ENCODE measurements around the gene PSMF1.
"Not testable (repeated sequence)": the region's sequence is repeated elsewhere in the genome, so short reads cannot be mapped to it uniquely, and the experiment has no call there.

PSMF1 gene

DNA sequence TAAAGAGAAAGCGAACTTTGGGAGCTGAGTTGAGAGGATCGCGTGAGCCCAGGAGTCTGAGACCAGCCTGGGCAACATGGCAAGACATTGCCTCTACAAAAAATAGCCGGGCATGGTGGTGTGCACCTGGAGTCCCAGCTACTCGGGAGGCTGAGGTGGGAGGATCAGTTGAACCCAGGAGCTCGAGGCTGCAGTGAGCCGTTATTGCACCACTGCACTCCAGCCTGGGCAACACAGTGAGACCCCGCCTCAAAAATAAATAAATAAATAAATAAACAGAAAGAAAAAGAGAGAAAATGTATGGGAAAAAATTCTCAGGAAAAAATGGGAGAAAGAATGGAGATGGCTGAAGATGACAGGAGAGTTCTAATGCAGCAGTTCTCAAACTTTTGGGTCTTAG, 87.4 kb downstream of the PSMF1 start:
- in situ Hi-C loops (cut with HindIII; ENCODE audit: low pct_unique_long_range_greater_than_20kb, low sequenced_read_pairs): no loop called here
- no peak for TF ChIP-seq JUND (IDR thresholded peaks at IDR 0.05; ENCODE audit: low read depth)
- DNase-seq (ENCODE audit: low read depth in 1 of 2, low spot score in 1 of 2): no peak

DNA sequence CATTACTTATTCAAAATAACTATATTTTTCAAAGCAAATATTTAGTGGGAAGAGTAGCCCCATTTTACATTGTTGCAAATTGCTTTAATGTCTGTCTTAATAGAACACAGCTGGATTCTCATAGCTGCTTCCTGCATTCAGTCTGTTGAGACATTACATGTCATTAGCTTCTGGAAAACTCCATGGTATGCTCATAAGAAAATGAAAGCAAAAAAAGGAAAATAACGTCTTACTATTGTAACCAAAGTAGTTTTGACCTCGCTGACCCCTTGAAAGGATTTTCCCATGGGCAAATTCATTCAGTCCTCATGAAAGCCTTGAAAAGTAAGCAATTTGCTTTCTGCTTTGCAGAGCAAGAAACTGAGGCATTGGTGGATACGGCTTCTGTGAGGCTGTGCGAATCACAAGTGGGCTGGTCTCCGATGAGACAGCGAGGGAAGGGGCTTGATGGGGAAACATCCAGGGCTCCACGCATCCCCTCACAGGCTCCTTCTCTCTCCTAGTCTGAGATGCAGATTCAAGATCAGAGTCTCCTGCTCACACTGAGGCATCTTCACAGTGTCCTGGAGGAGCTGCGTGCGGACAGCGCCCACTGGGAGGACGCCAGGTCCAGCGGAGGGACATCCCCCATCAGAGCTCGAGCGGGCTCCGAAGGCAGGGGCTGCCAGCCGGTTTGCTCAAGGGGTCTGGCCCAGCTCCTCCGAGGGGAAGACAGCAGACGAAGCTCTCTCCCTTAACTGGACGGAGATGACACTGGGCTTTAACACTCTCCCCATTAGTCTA, 88.2 kb downstream of the PSMF1 start:
- in situ Hi-C loops (cut with HindIII; ENCODE audit: low pct_unique_long_range_greater_than_20kb, low sequenced_read_pairs): no loop called here
- no peak for TF ChIP-seq JUND (IDR thresholded peaks at IDR 0.05; ENCODE audit: low read depth)
- DNase-seq (ENCODE audit: low read depth in 1 of 2, low spot score in 1 of 2): no peak

DNA sequence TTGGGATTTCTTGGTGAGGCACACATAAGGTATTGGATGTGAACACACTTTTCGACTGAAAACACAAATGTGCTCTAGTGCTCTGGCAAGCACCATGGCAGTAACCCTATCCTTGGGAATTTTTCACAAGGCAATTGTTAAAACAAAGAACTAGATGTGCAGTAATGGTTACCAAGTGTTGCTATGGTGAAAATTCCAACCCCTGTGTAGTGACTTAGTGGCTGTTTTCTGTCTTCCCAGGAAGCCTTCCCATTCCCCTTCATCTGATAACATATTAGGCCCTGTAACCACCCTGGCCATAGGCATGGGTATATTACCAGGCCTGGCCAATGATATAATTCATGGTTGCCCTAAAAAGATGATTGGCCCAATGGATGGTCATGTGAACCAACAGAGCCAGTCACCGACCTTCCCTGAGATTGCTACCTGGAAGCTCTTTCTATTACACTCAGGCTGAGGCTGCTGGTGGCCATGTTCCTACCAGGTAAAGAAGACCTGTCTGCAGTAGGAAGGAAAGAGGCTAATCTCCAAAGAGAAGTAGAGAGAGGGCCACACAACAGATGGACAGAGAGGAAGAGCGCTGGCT, 89.0 kb downstream of the PSMF1 start:
- no peak for DNase-seq (ENCODE audit: low read depth in 1 of 2, low spot score in 1 of 2)
- in situ Hi-C loops (cut with HindIII; ENCODE audit: low pct_unique_long_range_greater_than_20kb, low sequenced_read_pairs): no loop called here
- TF ChIP-seq JUND (IDR thresholded peaks at IDR 0.05; ENCODE audit: low read depth): no peak

DNA sequence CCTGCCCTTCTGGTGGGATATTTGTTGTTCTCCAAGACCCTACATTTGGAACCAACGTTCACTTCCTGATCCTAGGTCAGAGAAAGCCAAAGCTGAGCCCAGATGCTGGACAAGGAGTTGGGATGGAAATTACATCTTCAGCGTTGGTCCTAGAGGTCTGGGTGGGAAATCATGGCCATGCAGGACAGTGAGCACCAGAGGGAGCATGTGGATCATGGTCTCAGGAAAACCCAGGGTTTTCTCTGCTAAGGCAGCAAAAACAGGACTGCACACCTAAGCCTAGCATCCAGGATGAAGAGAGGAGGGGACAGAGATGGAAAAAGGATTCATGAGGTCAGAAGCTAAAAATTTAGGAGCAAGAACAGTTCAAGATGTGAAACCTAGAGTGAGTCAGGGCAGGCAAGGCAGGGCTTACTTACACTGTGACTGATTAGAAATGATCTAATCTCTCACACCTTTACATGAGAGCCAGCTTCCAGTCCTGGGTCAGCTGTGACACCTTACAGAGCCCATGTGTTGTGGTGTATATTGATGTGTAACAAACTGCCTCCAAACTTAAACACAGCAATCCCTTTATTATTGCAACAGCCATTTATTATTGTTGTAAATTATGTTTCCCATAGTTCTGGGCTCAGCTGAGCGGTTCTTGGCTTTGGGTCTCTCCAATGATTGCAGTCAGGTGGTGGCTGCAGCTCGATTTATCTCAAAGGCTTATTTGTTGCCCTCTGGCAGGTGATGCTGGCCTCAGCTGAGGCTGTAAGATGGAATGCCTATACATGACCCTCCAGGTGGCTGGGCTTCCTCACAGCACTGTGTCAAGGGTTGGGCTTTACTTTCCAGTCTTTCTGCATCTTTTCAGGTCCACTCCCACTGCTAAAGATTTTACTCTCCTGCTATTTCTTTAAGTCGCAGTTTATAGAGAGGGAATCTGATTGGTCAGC, 91.3 kb downstream of the PSMF1 start:
- no peak for DNase-seq (ENCODE audit: low read depth in 1 of 2, low spot score in 1 of 2)
- no peak for TF ChIP-seq JUND (IDR thresholded peaks at IDR 0.05; ENCODE audit: low read depth)
- in situ Hi-C loops (cut with HindIII; ENCODE audit: low pct_unique_long_range_greater_than_20kb, low sequenced_read_pairs): no loop called here

DNA sequence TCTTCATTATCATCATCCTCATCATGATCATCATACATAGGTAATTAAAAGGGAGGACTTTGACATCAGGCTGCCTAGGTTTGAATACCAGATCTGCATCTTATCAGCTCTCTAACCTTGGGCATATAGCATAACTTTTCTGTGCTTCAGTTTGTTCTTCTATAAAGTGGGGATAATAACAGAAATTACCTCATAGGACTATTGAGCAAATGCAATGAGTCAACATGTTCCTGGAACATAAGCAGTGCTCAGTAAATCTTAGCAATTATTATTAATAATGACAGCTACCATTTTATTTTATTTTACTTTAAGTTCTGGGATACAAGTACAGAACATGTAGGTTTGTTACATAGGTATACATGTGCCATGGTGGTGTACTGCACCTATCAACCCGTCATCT, 92.1 kb downstream of the PSMF1 start:
- TF ChIP-seq JUND (IDR thresholded peaks at IDR 0.05; ENCODE audit: low read depth): no peak
- no peak for DNase-seq (ENCODE audit: low read depth in 1 of 2, low spot score in 1 of 2)
- in situ Hi-C loops (cut with HindIII; ENCODE audit: low pct_unique_long_range_greater_than_20kb, low sequenced_read_pairs): no loop called here

DNA sequence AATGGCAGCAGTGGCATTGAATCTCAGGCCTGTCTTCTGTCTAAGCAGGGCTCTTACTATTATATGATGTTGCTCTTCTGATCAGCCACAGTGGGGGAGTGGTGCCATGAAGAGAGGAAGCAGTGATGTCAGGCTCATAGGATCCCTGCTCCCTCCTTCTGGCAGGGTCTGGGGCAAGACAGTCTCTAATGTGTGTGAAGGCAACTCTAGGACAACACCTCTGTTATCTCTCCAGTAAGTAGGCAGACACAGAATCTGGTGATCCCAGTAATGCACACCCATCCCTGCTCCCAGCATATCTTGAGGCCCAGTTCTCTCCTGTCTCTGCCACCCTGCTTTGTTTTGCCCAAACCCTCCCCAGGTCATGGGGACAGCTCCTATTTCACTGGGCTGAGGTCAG, 93.6 kb downstream of the PSMF1 start:
- in situ Hi-C loops (cut with HindIII; ENCODE audit: low pct_unique_long_range_greater_than_20kb, low sequenced_read_pairs): no loop called here
- DNase-seq (ENCODE audit: low read depth in 1 of 2, low spot score in 1 of 2): no peak
- TF ChIP-seq JUND (IDR thresholded peaks at IDR 0.05; ENCODE audit: low read depth): no peak

DNA sequence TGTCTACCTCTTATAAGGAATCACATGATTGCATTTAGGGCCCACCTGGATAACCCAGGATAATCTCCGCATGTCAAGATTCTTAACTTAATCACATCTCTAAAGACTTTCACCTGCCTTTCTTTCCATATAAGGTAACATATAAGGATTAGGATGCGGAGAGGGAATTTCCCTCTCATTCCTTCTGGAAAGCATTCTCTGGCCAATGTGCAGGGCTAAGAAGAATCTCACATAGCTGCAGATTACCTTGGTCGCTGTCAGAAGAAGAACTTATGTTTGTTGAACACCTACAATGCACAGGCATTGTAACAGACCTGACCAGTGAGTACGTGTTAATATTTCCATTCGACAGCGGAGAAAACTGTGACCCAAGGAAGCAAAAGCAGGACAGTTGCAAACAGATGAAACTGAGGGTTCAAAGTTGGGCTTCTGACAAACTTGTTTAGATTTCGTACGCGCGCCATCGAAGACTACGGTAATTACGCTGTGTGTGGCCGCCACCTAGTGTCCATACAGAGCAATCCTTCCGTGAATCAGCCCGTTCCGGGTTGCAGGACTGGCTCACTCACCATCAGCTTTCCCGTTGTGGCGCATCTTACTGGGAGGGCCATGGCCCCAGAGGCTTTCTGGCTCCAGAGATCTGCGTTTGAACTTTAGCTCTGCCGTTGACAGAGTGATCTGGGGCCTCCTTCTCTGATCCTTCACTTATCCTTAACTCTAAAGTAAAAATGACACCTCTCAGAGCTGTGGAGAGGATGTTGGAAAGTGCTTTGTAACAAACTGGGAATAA, 94.4 kb downstream of the PSMF1 start:
- in situ Hi-C loops (cut with HindIII; ENCODE audit: low pct_unique_long_range_greater_than_20kb, low sequenced_read_pairs): no loop called here
- no peak for TF ChIP-seq JUND (IDR thresholded peaks at IDR 0.05; ENCODE audit: low read depth)
- peak; percentile 67 to 79 for DNase-seq (ENCODE audit: low read depth in 1 of 2, low spot score in 1 of 2)

DNA sequence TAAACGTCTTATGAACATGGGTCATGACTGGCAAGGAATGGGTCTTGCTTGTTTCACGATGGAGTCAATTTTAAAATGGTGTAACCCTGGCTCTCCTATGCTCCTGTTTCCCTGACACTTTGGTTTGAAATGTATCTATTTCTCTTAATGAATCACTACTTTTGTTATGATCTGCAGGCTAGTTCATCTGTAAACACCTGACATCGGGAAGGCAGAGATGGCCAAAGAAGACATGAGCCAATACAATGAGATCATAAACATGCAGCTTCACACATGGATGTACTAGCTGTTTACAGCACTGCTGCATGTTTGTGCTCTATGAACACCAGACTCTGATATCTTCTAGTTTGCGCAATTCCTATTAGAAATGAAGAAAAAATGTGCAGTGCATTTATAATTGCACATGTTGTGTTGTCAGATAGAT, 96.4 kb downstream of the PSMF1 start:
- no peak for DNase-seq (ENCODE audit: low read depth in 1 of 2, low spot score in 1 of 2)
- in situ Hi-C loops (cut with HindIII; ENCODE audit: low pct_unique_long_range_greater_than_20kb, low sequenced_read_pairs): no loop called here
- no peak for TF ChIP-seq JUND (IDR thresholded peaks at IDR 0.05; ENCODE audit: low read depth)

DNA sequence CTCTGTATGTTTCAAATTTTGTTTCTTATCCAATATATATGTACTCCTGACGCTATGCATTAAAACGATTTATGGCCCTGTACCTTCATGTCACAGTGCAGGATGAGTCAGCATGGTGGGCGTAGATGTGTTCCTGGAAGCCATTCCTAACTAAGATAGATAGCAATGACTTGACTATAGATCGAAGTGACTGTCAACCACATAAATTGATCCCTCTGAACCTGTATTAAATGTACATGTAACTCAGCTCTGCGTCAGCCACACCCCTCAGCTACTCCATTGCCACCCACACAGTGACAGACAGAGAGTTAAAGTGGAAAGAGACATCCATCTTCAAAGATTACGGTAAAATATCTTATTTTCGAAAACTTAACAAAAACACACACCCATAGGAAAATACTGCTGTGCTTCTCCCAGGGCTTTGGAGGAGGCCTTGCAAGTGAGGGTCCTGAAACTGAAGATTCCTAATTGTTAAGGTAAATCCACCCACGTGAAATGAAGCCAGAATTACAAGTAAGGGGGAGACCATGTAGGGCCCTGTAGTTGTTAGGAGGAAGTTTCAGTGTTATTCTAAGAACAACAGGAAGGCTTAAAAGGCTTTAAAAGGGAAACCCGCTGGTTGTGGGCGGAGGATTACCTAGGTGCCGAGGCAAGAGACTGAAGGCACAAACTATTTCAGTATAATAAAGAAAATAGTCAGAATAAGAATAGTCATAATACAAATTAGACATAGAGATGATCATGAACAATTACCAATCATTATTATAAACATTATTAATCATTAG, 97.2 kb downstream of the PSMF1 start:
- in situ Hi-C loops (cut with HindIII; ENCODE audit: low pct_unique_long_range_greater_than_20kb, low sequenced_read_pairs): no loop called here
- DNase-seq (ENCODE audit: low read depth in 1 of 2, low spot score in 1 of 2): no peak
- no peak for TF ChIP-seq JUND (IDR thresholded peaks at IDR 0.05; ENCODE audit: low read depth)

DNA sequence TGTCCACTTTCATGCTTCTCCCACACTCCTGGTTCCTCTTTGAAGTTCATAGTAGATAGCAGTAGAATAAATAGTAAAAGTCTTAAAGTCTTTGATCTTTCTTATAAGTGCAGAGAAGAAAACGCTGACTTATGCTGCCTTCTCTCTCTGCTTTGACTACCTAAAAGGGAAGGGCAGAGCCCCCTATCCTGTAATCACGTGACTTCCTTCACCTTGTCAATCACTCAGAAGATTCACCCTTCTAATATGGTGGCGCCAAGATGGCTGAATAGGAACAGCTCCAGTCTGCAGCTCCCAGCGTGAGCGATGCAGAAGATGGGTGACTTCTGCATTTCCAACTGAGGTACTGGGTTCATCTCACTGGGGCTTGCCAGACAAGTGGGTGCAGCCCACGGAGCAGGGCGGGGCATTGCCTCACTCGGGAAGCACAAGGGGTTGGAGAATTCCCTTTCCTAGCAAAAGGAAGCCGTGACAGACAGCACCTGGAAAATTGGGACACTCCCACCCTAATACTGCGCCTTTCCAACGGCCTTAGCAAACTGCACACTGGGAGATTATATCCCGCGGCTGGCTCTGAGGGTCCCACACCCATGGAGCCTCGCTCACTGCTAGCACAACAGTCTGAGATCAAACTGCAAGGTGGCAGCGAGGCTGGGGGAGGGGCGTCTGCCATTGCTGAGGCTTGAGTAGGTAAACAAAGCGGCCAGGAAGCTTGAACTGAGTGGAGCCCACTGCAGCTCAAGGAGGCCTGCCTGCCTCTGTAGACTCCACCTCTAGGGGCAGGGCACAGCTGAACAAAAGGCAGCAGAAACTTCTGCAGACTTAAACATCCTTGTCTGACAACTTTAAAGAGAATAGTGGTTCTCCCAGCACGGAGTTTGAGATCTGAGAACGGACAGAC, 98.4 kb downstream of the PSMF1 start:
- in situ Hi-C loops (cut with HindIII; ENCODE audit: low pct_unique_long_range_greater_than_20kb, low sequenced_read_pairs); DNase-seq (ENCODE audit: low read depth in 1 of 2, low spot score in 1 of 2): not testable (repeated sequence)
